Stimulated activated memory B cell treated with anti-CD40 and anti-IgM and Interleukin-4, amounts not matched to agents 10 μg/mL and 1 μg/mL and 100 μg/mL, for 72 hours (primary cell): Measurements from ENCODE around the gene DOK4.

Source experiments
- ATAC-seq: fragments of 150-1000 bp; cut with Tn5 transposase; 2 replicates; pipeline ENCODE4 v1.10.0; 2021
- H3K27ac Mint-ChIP-seq: one replicate; pipeline ENCODE4 v1.8.0; 2022; ENCODE audit warnings: mild to moderate bottlenecking, mixed read lengths
- H3K27me3 Mint-ChIP-seq: one replicate; pipeline ENCODE4 v1.8.0; 2022; ENCODE audit warnings: mixed read lengths
- H3K36me3 Mint-ChIP-seq: one replicate; pipeline ENCODE4 v1.8.0; 2022; ENCODE audit warnings: mixed read lengths
- H3K4me1 Mint-ChIP-seq: one replicate; pipeline ENCODE4 v1.8.0; 2022; ENCODE audit warnings: mixed read lengths
- H3K4me3 Mint-ChIP-seq: one replicate; pipeline ENCODE4 v1.8.0; 2022; ENCODE audit warnings: mild to moderate bottlenecking, moderate library complexity, mixed read lengths
- H3K9me3 Mint-ChIP-seq: one replicate; pipeline ENCODE4 v1.8.0; 2022; ENCODE audit warnings: mixed read lengths

DOK4 gene

GRCh38 chr16:57497121-57497520, 10.8 kb upstream of the DOK4 start:
- Mint-ChIP-seq H3K4me3 (no peak overlapping the region), H3K27me3 (peaks cover 21% of the 10 kb centered on the region), H3K4me1 (peaks cover 11% of the 10 kb centered on the region), H3K36me3 (no peaks in the 10 kb centered on the region), H3K27ac (no peak overlapping the region), H3K9me3 (no peaks in the 10 kb centered on the region)
- no peak for ATAC-seq

GRCh38 chr16:57493767-57494166, 7.5 kb upstream of the DOK4 start:
- Mint-ChIP-seq H3K4me1 (peaks cover 11% of the 10 kb centered on the region), H3K27ac (no peak overlapping the region), H3K36me3 (no peaks in the 10 kb centered on the region), H3K27me3 (peaks cover 14% of the 10 kb centered on the region), H3K9me3 (no peaks in the 10 kb centered on the region), H3K4me3 (no peak overlapping the region)
- no peak for ATAC-seq

- no peak for ATAC-seq
- Mint-ChIP-seq H3K36me3 (no peaks in the 10 kb centered on the region), H3K4me1 (peaks cover 37% of the 10 kb centered on the region), H3K27me3 (peaks cover 19% of the 10 kb centered on the region), H3K4me3 (no peak overlapping the region), H3K9me3 (no peaks in the 10 kb centered on the region), H3K27ac (no peak overlapping the region)
Observed at GRCh38 chr16:57489229-57489628, 2.9 kb upstream of the DOK4 start.

- H3K9me3 Mint-ChIP-seq: no peaks in the 10 kb centered on the region
- peak overlapping the region; percentile 87 for H3K27ac Mint-ChIP-seq
- H3K27me3 Mint-ChIP-seq: peaks cover 19% of the 10 kb centered on the region
- no peak for ATAC-seq
- H3K4me1 Mint-ChIP-seq: peaks cover 29% of the 10 kb centered on the region
- peak overlapping the region; percentile 80 for H3K4me3 Mint-ChIP-seq
- H3K36me3 Mint-ChIP-seq: no peaks in the 10 kb centered on the region
Observed at GRCh38 chr16:57486858-57487834, 853 bp upstream of the DOK4 start.

GRCh38 chr16:57485091-57485915, 990 bp downstream of the DOK4 start:
- H3K27me3 Mint-ChIP-seq: peaks cover 37% of the 10 kb centered on the region
- no peaks in the 10 kb centered on the region for H3K9me3 Mint-ChIP-seq

GRCh38 chr16:57484515-57485005, 1.7 kb downstream of the DOK4 start:
- Mint-ChIP-seq H3K27me3 (peaks cover 40% of the 10 kb centered on the region), H3K27ac (no peak overlapping the region), H3K4me1 (peaks cover 37% of the 10 kb centered on the region), H3K4me3 (no peak overlapping the region), H3K36me3 (no peaks in the 10 kb centered on the region), H3K9me3 (no peaks in the 10 kb centered on the region)
- ATAC-seq: no peak

More at GRCh38 chr16:57485091-57485915, 990 bp downstream of the DOK4 start:
- Mint-ChIP-seq H3K4me1 (peaks cover 31% of the 10 kb centered on the region), H3K36me3 (no peaks in the 10 kb centered on the region), H3K27ac (peak overlapping the region; percentile 87), H3K4me3 (peak overlapping the region; percentile 88)
- no peak for ATAC-seq

GRCh38 chr16:57483725-57484514, 2.4 kb downstream of the DOK4 start:
- Mint-ChIP-seq H3K27me3 (peaks cover 40% of the 10 kb centered on the region), H3K9me3 (no peaks in the 10 kb centered on the region), H3K4me1 (peaks cover 44% of the 10 kb centered on the region), H3K36me3 (no peaks in the 10 kb centered on the region), H3K4me3 (no peak overlapping the region), H3K27ac (no peak overlapping the region)
- ATAC-seq: no peak

GRCh38 chr16:57482845-57483545, 3.3 kb downstream of the DOK4 start:
- Mint-ChIP-seq H3K4me3 (no peak overlapping the region), H3K9me3 (no peaks in the 10 kb centered on the region), H3K36me3 (no peaks in the 10 kb centered on the region), H3K27me3 (peaks cover 40% of the 10 kb centered on the region), H3K27ac (no peak overlapping the region), H3K4me1 (peaks cover 53% of the 10 kb centered on the region)
- no peak for ATAC-seq

GRCh38 chr16:57481421-57481820, 4.9 kb downstream of the DOK4 start:
- Mint-ChIP-seq H3K4me3 (no peak overlapping the region), H3K27me3 (peaks cover 40% of the 10 kb centered on the region), H3K4me1 (peaks cover 48% of the 10 kb centered on the region), H3K27ac (no peak overlapping the region), H3K36me3 (no peaks in the 10 kb centered on the region), H3K9me3 (no peaks in the 10 kb centered on the region)
- no peak for ATAC-seq

- Mint-ChIP-seq H3K36me3 (no peaks in the 10 kb centered on the region), H3K4me3 (no peak overlapping the region), H3K27ac (no peak overlapping the region), H3K4me1 (peaks cover 50% of the 10 kb centered on the region), H3K9me3 (no peaks in the 10 kb centered on the region), H3K27me3 (peaks cover 39% of the 10 kb centered on the region)
- ATAC-seq: no peak
Observed at GRCh38 chr16:57480754-57481230, 5.5 kb downstream of the DOK4 start.

GRCh38 chr16:57479976-57480753, 6.1 kb downstream of the DOK4 start:
- Mint-ChIP-seq H3K4me1 (peaks cover 50% of the 10 kb centered on the region), H3K36me3 (no peaks in the 10 kb centered on the region), H3K27me3 (peaks cover 33% of the 10 kb centered on the region), H3K27ac (peak overlapping the region; percentile 24), H3K4me3 (no peak overlapping the region), H3K9me3 (no peaks in the 10 kb centered on the region)
- no peak for ATAC-seq

GRCh38 chr16:57479205-57479975, 6.9 kb downstream of the DOK4 start:
- Mint-ChIP-seq H3K36me3 (no peaks in the 10 kb centered on the region), H3K4me1 (peaks cover 50% of the 10 kb centered on the region), H3K27ac (peak overlapping the region; percentile 24), H3K27me3 (peaks cover 29% of the 10 kb centered on the region), H3K9me3 (no peaks in the 10 kb centered on the region), H3K4me3 (peak overlapping the region; percentile 57)
- no peak for ATAC-seq
